Tibial nerve (tissue), 4 donors: ENCODE measurements around the gene NFASC.

Source experiments
- EP300 ChIP-seq, 2 donors: sonication (generic); formaldehyde crosslinking; IDR thresholded peaks; one replicate each; pipeline ENCODE4 v1.6.1; 2017; ENCODE audit warnings: antibody characterized with exemption in 2 of 2, mild to moderate bottlenecking in 1 of 2
- TF ChIP-seq, protein P1 (sequence below), 5 experiments: fragments of 200-600 bp in 3 of 5; fragments of 450-650 bp in 2 of 5; sonication (generic) in 3 of 5; IDR thresholded peaks; one replicate each; pipeline ENCODE4 v1.5.1; 2016 to 2019; ENCODE audit warnings: antibody characterized with exemption in 5 of 5, mild to moderate bottlenecking in 3 of 5, moderate library complexity in 2 of 5

DNA sequence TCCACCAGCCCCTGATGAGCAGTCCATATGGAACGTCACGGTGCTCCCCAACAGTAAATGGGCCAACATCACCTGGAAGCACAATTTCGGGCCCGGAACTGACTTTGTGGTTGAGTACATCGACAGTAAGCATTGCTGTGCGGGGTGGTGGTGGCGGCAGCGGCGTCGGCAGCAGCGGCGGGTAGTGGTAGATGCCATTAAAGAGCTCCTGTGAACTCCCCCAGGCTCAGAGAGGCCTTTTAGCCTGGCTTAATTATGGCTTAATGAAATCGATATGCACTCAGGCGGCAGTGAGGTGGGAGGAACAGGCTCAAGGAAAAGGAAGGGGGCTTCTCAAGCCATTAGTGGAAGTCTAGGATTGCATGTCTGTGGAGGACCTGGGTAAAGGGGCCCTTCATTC is 130.5 kb downstream of the NFASC start:
- TF ChIP-seq, protein P1, sequence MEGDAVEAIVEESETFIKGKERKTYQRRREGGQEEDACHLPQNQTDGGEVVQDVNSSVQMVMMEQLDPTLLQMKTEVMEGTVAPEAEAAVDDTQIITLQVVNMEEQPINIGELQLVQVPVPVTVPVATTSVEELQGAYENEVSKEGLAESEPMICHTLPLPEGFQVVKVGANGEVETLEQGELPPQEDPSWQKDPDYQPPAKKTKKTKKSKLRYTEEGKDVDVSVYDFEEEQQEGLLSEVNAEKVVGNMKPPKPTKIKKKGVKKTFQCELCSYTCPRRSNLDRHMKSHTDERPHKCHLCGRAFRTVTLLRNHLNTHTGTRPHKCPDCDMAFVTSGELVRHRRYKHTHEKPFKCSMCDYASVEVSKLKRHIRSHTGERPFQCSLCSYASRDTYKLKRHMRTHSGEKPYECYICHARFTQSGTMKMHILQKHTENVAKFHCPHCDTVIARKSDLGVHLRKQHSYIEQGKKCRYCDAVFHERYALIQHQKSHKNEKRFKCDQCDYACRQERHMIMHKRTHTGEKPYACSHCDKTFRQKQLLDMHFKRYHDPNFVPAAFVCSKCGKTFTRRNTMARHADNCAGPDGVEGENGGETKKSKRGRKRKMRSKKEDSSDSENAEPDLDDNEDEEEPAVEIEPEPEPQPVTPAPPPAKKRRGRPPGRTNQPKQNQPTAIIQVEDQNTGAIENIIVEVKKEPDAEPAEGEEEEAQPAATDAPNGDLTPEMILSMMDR (IDR thresholded peaks at IDR 0.05), result no peak
- TF ChIP-seq EP300 (IDR thresholded peaks at IDR 0.05), result no peak
